MM.1S (cell line): ENCODE measurements around the gene PGRMC1.

ENCODE experiments used
- DNase-seq: peaks from one replicate; pipeline ENCODE4 v3.0.0-alpha.2; 2015
- H2AFZ ChIP-seq: fragments of 300-600 bp; sonication (generic); 2 replicates; pipeline ENCODE4 v1.6.0; 2016; ENCODE audit warnings: antibody characterized with exemption, low read length
- H3F3A ChIP-seq: fragments of 300-600 bp; sonication (generic); 2 replicates; pipeline ENCODE4 v1.6.1; 2016; ENCODE audit warnings: mild to moderate bottlenecking, antibody characterized with exemption, low read length, moderate library complexity, mixed read lengths; ENCODE audit not compliant: insufficient read depth
- H3K27ac ChIP-seq: fragments of 300-600 bp; sonication (generic); 2 replicates; pipeline ENCODE4 v1.5.1; 2016; ENCODE audit warnings: mild to moderate bottlenecking, low read length
- H3K27me3 ChIP-seq: fragments of 300-600 bp; sonication (generic); replicated peaks from 2 replicates; pipeline ENCODE4 v1.6.0; 2016; ENCODE audit warnings: low read length; ENCODE audit not compliant: insufficient read depth
- H3K36me3 ChIP-seq: fragments of 300-600 bp; sonication (generic); replicated peaks from 2 replicates; pipeline ENCODE4 v1.6.1; 2016; ENCODE audit warnings: mild to moderate bottlenecking, low read length, mixed read lengths; ENCODE audit not compliant: insufficient read depth
- H3K4me1 ChIP-seq: fragments of 300-600 bp; sonication (generic); 2 replicates; pipeline ENCODE4 v1.6.1; 2016; ENCODE audit warnings: low read length, mixed read lengths
- H3K4me2 ChIP-seq: fragments of 300-600 bp; sonication (generic); 2 replicates; pipeline ENCODE4 v1.6.0; 2016; ENCODE audit warnings: low read depth, low read length
- H3K4me3 ChIP-seq: fragments of 300-600 bp; sonication (generic); 2 replicates; pipeline ENCODE4 v1.5.1; 2016; ENCODE audit warnings: low read length, mixed read lengths
- H3K79me2 ChIP-seq: fragments of 300-600 bp; sonication (generic); 2 replicates; pipeline ENCODE4 v1.6.1; 2016; ENCODE audit warnings: mixed run types, low read length, mixed read lengths
- H3K9ac ChIP-seq: fragments of 300-600 bp; sonication (generic); 2 replicates; pipeline ENCODE4 v1.6.1; 2016; ENCODE audit warnings: low read length, mixed read lengths
- H3K9me2 ChIP-seq: fragments of 300-600 bp; sonication (generic); replicated peaks from 2 replicates; pipeline ENCODE4 v1.6.1; 2016; ENCODE audit warnings: mild to moderate bottlenecking, low read length, mixed read lengths; ENCODE audit not compliant: insufficient read depth
- H3K9me3 ChIP-seq: fragments of 300-600 bp; sonication (generic); replicated peaks from 2 replicates; pipeline ENCODE4 v1.6.1; 2016; ENCODE audit warnings: mild to moderate bottlenecking, low read length, mixed read lengths; ENCODE audit not compliant: insufficient read depth
- H4K20me1 ChIP-seq: fragments of 300-600 bp; sonication (generic); 2 replicates; pipeline ENCODE4 v1.6.1; 2016; ENCODE audit warnings: mild to moderate bottlenecking, low read length, moderate library complexity, mixed read lengths; ENCODE audit not compliant: insufficient read depth
- EZH2 ChIP-seq: fragments of 300-600 bp; sonication (generic); optimal IDR thresholded peaks from 2 replicates; pipeline ENCODE3; 2017; ENCODE audit warnings: low read depth, mild to moderate bottlenecking, antibody characterized with exemption, low read length, mixed read lengths
- EZH2phosphoT487 ChIP-seq: fragments of 300-600 bp; sonication (generic); IDR thresholded peaks from 2 replicates; pipeline ENCODE4 v1.6.1; 2018; ENCODE audit warnings: antibody characterized with exemption, low read length
- TF ChIP-seq, protein P1 (sequence below): fragments of 300-600 bp; sonication (generic); IDR thresholded peaks from 2 replicates; pipeline ENCODE4 v1.5.1; 2016; ENCODE audit warnings: antibody characterized with exemption, low read length, mixed read lengths

Gene PGRMC1

DNA sequence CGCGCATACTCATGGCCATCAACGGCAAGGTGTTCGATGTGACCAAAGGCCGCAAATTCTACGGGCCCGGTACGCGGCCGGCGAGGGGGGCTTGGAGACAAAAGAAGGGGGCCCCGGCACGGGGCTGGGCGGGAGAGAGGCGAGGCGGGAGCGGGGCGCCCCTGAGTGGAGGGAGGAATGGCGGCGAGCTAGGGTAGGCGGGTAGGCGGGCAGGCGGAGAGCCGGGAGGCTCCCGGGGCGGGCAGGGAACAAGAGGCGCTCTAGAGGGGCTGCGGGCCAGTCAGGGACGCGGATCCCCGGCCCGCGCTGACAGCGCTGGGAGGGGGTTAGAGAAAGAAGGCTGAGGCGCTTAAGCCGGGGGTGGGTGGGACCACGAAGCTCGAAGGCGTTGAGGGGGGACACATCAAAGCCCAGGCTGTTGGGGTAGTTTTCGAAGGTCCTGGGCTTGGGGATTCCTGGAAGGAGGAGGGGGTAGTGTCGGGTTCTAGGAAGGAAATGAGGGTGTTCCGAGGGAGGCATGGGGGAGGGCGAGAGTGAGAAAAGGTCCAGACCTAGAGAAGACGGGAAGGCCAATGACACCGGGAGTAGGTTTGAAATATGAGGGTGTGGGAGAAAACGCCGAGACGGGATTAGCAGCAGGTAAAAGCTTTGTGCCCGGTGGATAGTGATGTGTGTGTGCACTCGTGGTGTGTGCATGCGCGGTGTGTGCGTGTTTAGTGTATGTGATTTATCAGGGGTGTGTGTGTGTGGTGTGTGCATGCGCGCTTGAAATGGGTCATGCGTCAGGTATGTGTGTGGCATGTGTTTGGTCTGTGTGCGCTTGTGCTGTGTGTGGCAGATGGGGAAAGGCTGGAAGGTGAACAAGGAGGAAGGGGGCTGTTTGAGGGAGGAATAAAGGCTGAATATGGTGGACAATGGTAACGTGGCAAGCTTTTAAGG is 807 bp downstream of the PGRMC1 start:
- peak overlapping the region; percentile 35 for H3K4me2 ChIP-seq
- peak; percentile 28 for DNase-seq
- H3K27ac ChIP-seq = peak overlapping the region; percentile 43; the same call in 1 of the 2 replicates
- H3K36me3 ChIP-seq = no peaks in the 10 kb centered on the region
- no peak for TF ChIP-seq EZH2
- no peak for TF ChIP-seq EZH2phosphoT487
- TF ChIP-seq, protein P1, sequence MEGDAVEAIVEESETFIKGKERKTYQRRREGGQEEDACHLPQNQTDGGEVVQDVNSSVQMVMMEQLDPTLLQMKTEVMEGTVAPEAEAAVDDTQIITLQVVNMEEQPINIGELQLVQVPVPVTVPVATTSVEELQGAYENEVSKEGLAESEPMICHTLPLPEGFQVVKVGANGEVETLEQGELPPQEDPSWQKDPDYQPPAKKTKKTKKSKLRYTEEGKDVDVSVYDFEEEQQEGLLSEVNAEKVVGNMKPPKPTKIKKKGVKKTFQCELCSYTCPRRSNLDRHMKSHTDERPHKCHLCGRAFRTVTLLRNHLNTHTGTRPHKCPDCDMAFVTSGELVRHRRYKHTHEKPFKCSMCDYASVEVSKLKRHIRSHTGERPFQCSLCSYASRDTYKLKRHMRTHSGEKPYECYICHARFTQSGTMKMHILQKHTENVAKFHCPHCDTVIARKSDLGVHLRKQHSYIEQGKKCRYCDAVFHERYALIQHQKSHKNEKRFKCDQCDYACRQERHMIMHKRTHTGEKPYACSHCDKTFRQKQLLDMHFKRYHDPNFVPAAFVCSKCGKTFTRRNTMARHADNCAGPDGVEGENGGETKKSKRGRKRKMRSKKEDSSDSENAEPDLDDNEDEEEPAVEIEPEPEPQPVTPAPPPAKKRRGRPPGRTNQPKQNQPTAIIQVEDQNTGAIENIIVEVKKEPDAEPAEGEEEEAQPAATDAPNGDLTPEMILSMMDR = no peak
- peak overlapping the region; percentile 70 for H3K9ac ChIP-seq
- no peaks in the 10 kb centered on the region for H3F3A ChIP-seq
- H3K79me2 ChIP-seq = peaks cover 26% of the 10 kb centered on the region
- H3K9me2 ChIP-seq = no peaks in the 10 kb centered on the region
- peak overlapping the region; percentile 80 for H3K4me3 ChIP-seq
- no peaks in the 10 kb centered on the region for H3K9me3 ChIP-seq
- no peaks in the 10 kb centered on the region for H4K20me1 ChIP-seq
- H3K27me3 ChIP-seq = no peaks in the 10 kb centered on the region
- H2AFZ ChIP-seq = peak overlapping the region; percentile 70
- no peaks in the 10 kb centered on the region for H3K4me1 ChIP-seq

DNA sequence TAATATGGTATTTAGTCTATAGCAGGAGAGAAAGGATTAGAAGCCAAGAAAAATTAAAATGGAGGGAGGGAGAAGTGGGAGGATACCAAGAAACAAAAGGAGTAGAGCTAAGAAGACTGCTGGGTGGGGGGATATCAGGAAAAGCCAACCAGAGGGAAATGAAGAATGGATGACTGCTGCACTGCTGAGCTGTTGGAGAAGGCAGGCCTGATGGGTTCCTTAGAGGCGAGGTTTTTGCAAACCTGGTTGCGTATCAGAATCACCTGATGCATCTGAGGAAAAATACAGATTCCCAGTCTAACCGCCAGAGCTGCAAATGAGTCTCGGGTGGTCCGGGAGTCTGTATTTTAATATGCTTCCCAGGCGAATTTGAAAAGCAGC is 1.5 kb downstream of the PGRMC1 start:
- no peaks in the 10 kb centered on the region for H3K9me3 ChIP-seq
- H3K27me3 ChIP-seq = no peaks in the 10 kb centered on the region
- H3K27ac ChIP-seq = no peak overlapping the region
- peak overlapping the region; percentile 80 for H3K4me3 ChIP-seq
- no peak overlapping the region for H2AFZ ChIP-seq
- peak overlapping the region; percentile 35 for H3K4me2 ChIP-seq
- H4K20me1 ChIP-seq = no peaks in the 10 kb centered on the region
- DNase-seq = no peak
- H3K9ac ChIP-seq = no peak overlapping the region
- H3F3A ChIP-seq = no peaks in the 10 kb centered on the region
- no peaks in the 10 kb centered on the region for H3K36me3 ChIP-seq
- H3K79me2 ChIP-seq = peaks cover 26% of the 10 kb centered on the region
- no peaks in the 10 kb centered on the region for H3K4me1 ChIP-seq
- no peaks in the 10 kb centered on the region for H3K9me2 ChIP-seq
- TF ChIP-seq EZH2 = no peak
- no peak for TF ChIP-seq EZH2phosphoT487
- TF ChIP-seq, protein P1 = no peak

DNA sequence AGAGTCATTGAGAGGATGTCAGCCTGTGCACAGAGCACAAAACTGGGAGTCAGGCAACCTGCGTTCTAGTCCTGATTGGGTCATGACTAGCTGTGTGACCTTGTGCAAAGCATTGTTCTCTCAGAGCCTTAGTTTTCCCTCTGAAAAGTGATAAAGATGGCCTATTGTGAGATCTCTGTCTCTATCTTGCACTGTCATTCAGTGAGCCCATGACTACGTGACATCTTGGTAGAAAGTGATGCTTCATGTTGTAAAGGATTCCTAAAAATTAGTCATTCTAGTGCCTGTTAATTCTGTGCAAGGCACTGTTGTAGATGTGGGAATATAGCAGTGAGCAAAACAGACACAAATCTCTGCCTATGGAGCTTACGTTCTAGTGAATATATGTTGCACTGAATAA is 2.5 kb downstream of the PGRMC1 start:
- Histone ChIP-seq H4K20me1 (no peaks in the 10 kb centered on the region), H3K27ac (no peak overlapping the region), H3K79me2 (peaks cover 26% of the 10 kb centered on the region), H3K9me3 (no peaks in the 10 kb centered on the region), H3F3A (no peaks in the 10 kb centered on the region), H2AFZ (no peak overlapping the region), H3K9ac (no peak overlapping the region), H3K36me3 (no peaks in the 10 kb centered on the region), H3K27me3 (no peaks in the 10 kb centered on the region), H3K9me2 (no peaks in the 10 kb centered on the region), H3K4me1 (no peaks in the 10 kb centered on the region), H3K4me2 (no peak overlapping the region), H3K4me3 (no peak overlapping the region)
- TF ChIP-seq EZH2phosphoT487 = no peak
- TF ChIP-seq EZH2 = no peak
- TF ChIP-seq, protein P1 = no peak
- no peak for DNase-seq
